HCT116 (cell line): ENCODE measurements around the gene CALN1. TPM values are rescaled to one million over a fixed set of nuclear protein-coding genes. Genes with fewer than 3 reads are reported as not detected.

Source experiments
- ATAC-seq: fragments of 200-7000 bp; cut with Tn5 transposase; 2 replicates; pipeline ENCODE4 v1.9.1; 2020; ENCODE audit warnings: mild to moderate bottlenecking, moderate library complexity
- BruUV-seq: library from RNA; stranded (reverse); fragments of 400-500 nt; replicated peaks from 2 replicates; lab custom pipeline; 2021; lab: Mats Ljungman, UMichigan
- CTCF ChIA-PET: fragments of 300-600 bp; sonication (Branson Sonifier 250); formaldehyde crosslinking; loops from one replicate; lab custom pipeline; 2021; ENCODE audit warnings: antibody characterized with exemption; lab: Charles Lee
- POLR2A ChIA-PET: fragments of 300-600, 350-600 bp; sonication (Branson Sonifier 250); formaldehyde crosslinking; loops from one replicate; lab custom pipeline; 2021; ENCODE audit warnings: antibody characterized with exemption; lab: Charles Lee
- RAD21 ChIA-PET, 2 experiments: fragments of 300-600 bp; sonication (Branson Sonifier 250); formaldehyde crosslinking; loops; one replicate each; lab custom pipeline; 2023; ENCODE audit warnings: low total read pairs in 2 of 2; ENCODE audit not compliant: uncharacterized antibody in 2 of 2, unreplicated experiment in 2 of 2, low non-redundant PET in 1 of 2; lab: Charles Lee
- DNase-seq: peaks from one replicate; pipeline ENCODE4 v3.0.0-alpha.2; 2010; ENCODE audit warnings: low read depth, low spot score
- H2AFZ ChIP-seq: fragments of 200-600 bp; shearing (Covaris generic), sonication (generic); 2 replicates; pipeline ENCODE4 v1.6.1; 2017; ENCODE audit warnings: low read depth, mixed run types, mixed read lengths, antibody characterized with exemption, low read length; ENCODE audit not compliant: poor library complexity, severe bottlenecking
- H3K27ac ChIP-seq: 2 replicates; pipeline ENCODE4 v1.5.1; 2012; ENCODE audit warnings: low read depth, low read length
- H3K27me3 ChIP-seq: fragments of 200-600 bp; sonication (generic); 2 replicates; pipeline ENCODE4 v1.6.1; 2016; ENCODE audit warnings: mixed run types, low read length, mixed read lengths; ENCODE audit not compliant: insufficient read depth
- H3K36me3 ChIP-seq, 2 experiments: fragments of 200-500 bp in 1 of 2; fragments of 200-600 bp in 1 of 2; sonication (Bioruptor generic) in 1 of 2; sonication (generic) in 1 of 2; 2 replicates each; pipeline versions ENCODE4 v1.5.1 to v1.6.1; 2014 to 2016; ENCODE audit warnings: low read length in 2 of 2, inconsistent platforms in 1 of 2, mixed read lengths in 1 of 2, mixed run types in 1 of 2; ENCODE audit not compliant: insufficient read depth in 2 of 2, control insufficient read depth in 1 of 2
- H3K4me1 ChIP-seq, 2 experiments: fragments of 200-600 bp in 1 of 2; sonication (generic) in 1 of 2; 2 replicates each; pipeline versions ENCODE4 v1.5.1 to v1.6.1; 2012 to 2017; ENCODE audit warnings: low read length in 2 of 2, inconsistent platforms in 1 of 2, mild to moderate bottlenecking in 1 of 2, mixed read lengths in 1 of 2, mixed run types in 1 of 2, moderate library complexity in 1 of 2; ENCODE audit not compliant: insufficient read depth in 2 of 2, control insufficient read depth in 1 of 2
- H3K4me2 ChIP-seq: fragments of 200-600 bp; sonication (generic); 2 replicates; pipeline ENCODE4 v1.6.1; 2017; ENCODE audit warnings: mixed run types, low read length, mixed read lengths
- H3K4me3 ChIP-seq, 2 experiments: fragments of 200-600 bp in 1 of 2; sonication (generic) in 1 of 2; replicated peaks in 1 of 2; 2 replicates each; pipeline ENCODE4 v1.5.1; 2011 to 2016; ENCODE audit warnings: low read length in 2 of 2, control low read depth in 1 of 2, low read depth in 1 of 2, mild to moderate bottlenecking in 1 of 2, mixed read lengths in 1 of 2, mixed run types in 1 of 2
- H3K79me2 ChIP-seq: fragments of 200-600 bp; sonication (generic); 2 replicates; pipeline ENCODE4 v1.6.1; 2017; ENCODE audit warnings: mild to moderate bottlenecking, mixed run types, low read length, moderate library complexity, mixed read lengths; ENCODE audit not compliant: insufficient read depth
- H3K9ac ChIP-seq: fragments of 200-600 bp; sonication (generic); 2 replicates; pipeline ENCODE4 v1.6.1; 2016; ENCODE audit warnings: low read length, mixed read lengths
- H3K9me2 ChIP-seq: fragments of 200-600 bp; sonication (generic), shearing (Covaris generic); 2 replicates; pipeline ENCODE4 v1.6.1; 2017; ENCODE audit warnings: mixed run types, mild to moderate bottlenecking, moderate library complexity; ENCODE audit not compliant: insufficient read depth
- H3K9me3 ChIP-seq, 2 experiments: fragments of 200-500 bp in 1 of 2; fragments of 200-600 bp in 1 of 2; sonication (Bioruptor generic) in 1 of 2; sonication (generic) in 1 of 2; 2 replicates each; pipeline ENCODE4 v1.6.1; 2014 to 2017; ENCODE audit warnings: low read length in 2 of 2, mixed read lengths in 2 of 2, inconsistent platforms in 1 of 2, low read depth in 1 of 2, mild to moderate bottlenecking in 1 of 2, mixed run types in 1 of 2, moderate library complexity in 1 of 2; ENCODE audit not compliant: control insufficient read depth in 1 of 2, insufficient read depth in 1 of 2
- H4K20me1 ChIP-seq: fragments of 200-600 bp; sonication (generic), shearing (Covaris generic); 2 replicates; pipeline ENCODE4 v1.6.1; 2017; ENCODE audit warnings: mixed run types, mild to moderate bottlenecking, moderate library complexity; ENCODE audit not compliant: insufficient read depth
- ATF3 ChIP-seq: IDR thresholded peaks from 2 replicates; pipeline ENCODE4 v1.6.1; 2012
- CBX3 ChIP-seq: IDR thresholded peaks from 2 replicates; pipeline ENCODE4 v1.6.1; 2012; ENCODE audit warnings: low read depth
- CEBPB ChIP-seq: IDR thresholded peaks from 2 replicates; pipeline ENCODE4 v1.6.1; 2012; ENCODE audit warnings: low read depth
- CTCF ChIP-seq, 3 experiments: fragments of 200-600 bp in 1 of 3; sonication (generic) in 1 of 3; IDR thresholded peaks in 2 of 3; conservative IDR thresholded peaks in 1 of 3; 2 replicates each; pipeline ENCODE4 v1.5.1; 2012 to 2017; ENCODE audit warnings: low read depth in 2 of 3, low read length in 2 of 3, antibody characterized with exemption in 1 of 3, borderline replicate concordance in 1 of 3, control low read depth in 1 of 3, mild to moderate bottlenecking in 1 of 3, mixed read lengths in 1 of 3, mixed run types in 1 of 3, moderate library complexity in 1 of 3; ENCODE audit not compliant: insufficient read depth in 1 of 3
- EGR1 ChIP-seq: IDR thresholded peaks from 2 replicates; pipeline ENCODE4 v1.6.1; 2012; ENCODE audit warnings: low read depth
- ELF1 ChIP-seq: IDR thresholded peaks from 2 replicates; pipeline ENCODE4 v1.6.1; 2012; ENCODE audit warnings: low read depth, borderline replicate concordance
- EZH2 ChIP-seq: fragments of 200-600 bp; sonication (generic); IDR thresholded peaks from 2 replicates; pipeline ENCODE4 v1.6.1; 2017; ENCODE audit warnings: antibody characterized with exemption, mixed run types
- EZH2phosphoT487 ChIP-seq: fragments of 200-600 bp; IDR thresholded peaks from 2 replicates; pipeline ENCODE4 v1.6.1; 2018; ENCODE audit warnings: antibody characterized with exemption, borderline replicate concordance
- FOSL1 ChIP-seq: IDR thresholded peaks from 2 replicates; pipeline ENCODE4 v1.6.1; 2012; ENCODE audit warnings: low read depth
- JUND ChIP-seq: IDR thresholded peaks from 2 replicates; pipeline ENCODE4 v1.6.1; 2012
- POLR2A ChIP-seq: IDR thresholded peaks from 2 replicates; pipeline ENCODE4 v1.7.0; 2011; ENCODE audit warnings: borderline replicate concordance; ENCODE audit not compliant: insufficient read depth, insufficient read length; ENCODE audit errors: extremely low read depth
- POLR2AphosphoS5 ChIP-seq: IDR thresholded peaks from 2 replicates; pipeline ENCODE4 v1.6.1; 2011; ENCODE audit warnings: mild to moderate bottlenecking, low read depth, low read length, moderate library complexity
- RAD21 ChIP-seq: IDR thresholded peaks from 2 replicates; pipeline ENCODE4 v1.6.1; 2012; ENCODE audit warnings: low read depth, mild to moderate bottlenecking
- SIN3A ChIP-seq: IDR thresholded peaks from 2 replicates; pipeline ENCODE4 v1.6.1; 2012; ENCODE audit warnings: low read depth
- SP1 ChIP-seq: IDR thresholded peaks from 2 replicates; pipeline ENCODE4 v1.6.1; 2012; ENCODE audit warnings: low read depth
- SRF ChIP-seq: IDR thresholded peaks from 2 replicates; pipeline ENCODE4 v1.6.1; 2012; ENCODE audit warnings: low read depth
- YY1 ChIP-seq: IDR thresholded peaks from 2 replicates; pipeline ENCODE4 v1.6.1; 2011; ENCODE audit warnings: low read length, low read depth, moderate library complexity, mild to moderate bottlenecking; ENCODE audit not compliant: insufficient replicate concordance; ENCODE audit errors: extremely low read depth
- ZNF274 ChIP-seq: fragments of 200-500 bp; sonication (Bioruptor generic); IDR thresholded peaks from 2 replicates; pipeline ENCODE4 v1.6.1; 2014; ENCODE audit warnings: mild to moderate bottlenecking, low read depth, low read length, inconsistent platforms
- intact Hi-C: fragments of 100-400 bp; cut with micrococcal nuclease; formaldehyde crosslinking; loops from 2 replicates; pipeline ENCODE4 v1.10.0; 2022
- total RNA-seq: library from RNA; stranded (reverse); gene quantifications from one replicate; pipeline ENCODE4 v1.2.1, GENCODE V29; 2021; ENCODE audit not compliant: unreplicated experiment
- TF ChIP-seq, protein P1 (sequence below): IDR thresholded peaks from 2 replicates; pipeline ENCODE4 v1.6.1; 2012; ENCODE audit warnings: low read depth
- TF ChIP-seq, protein P2 (sequence below): IDR thresholded peaks from 2 replicates; pipeline ENCODE4 v1.6.1; 2012

The CALN1 gene
- total RNA-seq, 1 experiment from 2014 or later, result 0.17 TPM

DNA sequence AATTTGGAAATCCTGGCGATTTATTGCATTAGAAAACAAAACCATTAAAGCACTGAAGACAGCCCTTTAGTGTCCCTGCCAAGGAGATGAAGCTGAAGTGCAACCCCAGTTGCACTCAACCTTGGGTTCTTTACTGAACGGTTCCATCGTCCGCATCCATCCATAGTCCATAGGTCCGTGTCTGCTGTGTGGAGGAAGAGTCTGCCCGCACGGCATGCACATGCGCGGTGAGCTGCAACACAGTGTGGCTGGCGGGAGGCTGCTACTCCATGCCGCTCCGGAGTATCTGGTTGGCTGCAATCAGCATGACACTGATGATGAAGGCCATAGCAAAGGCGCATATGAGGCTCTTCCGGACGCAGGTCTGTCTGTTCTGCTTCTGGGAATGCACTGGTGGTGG, 624.6 kb downstream of the CALN1 start:
- no peak for DNase-seq
- no peak overlapping the region for H2AFZ ChIP-seq
- H3K79me2 ChIP-seq, result no peaks in the 10 kb centered on the region
- no peaks in the 10 kb centered on the region for H4K20me1 ChIP-seq
- H3K4me3 ChIP-seq, result no peak overlapping the region
- no peaks in the 10 kb centered on the region for H3K9me2 ChIP-seq
- ATAC-seq, result no peak
- RAD21 ChIA-PET, result no interaction called here
- H3K4me2 ChIP-seq, result no peak overlapping the region
- no peak overlapping the region for H3K9ac ChIP-seq
- H3K9me3 ChIP-seq, result peaks cover 11 to 18% of the 10 kb centered on the region in 2 experiments; a peak in 2 of 4 replicates
- H3K36me3 ChIP-seq, result no peaks in the 10 kb centered on the region
- BruUV-seq, result no TSS peak
- POLR2A ChIA-PET, result no interaction called here
- H3K27me3 ChIP-seq, result no peaks in the 10 kb centered on the region
- TF ChIP-seq POLR2A (no peak), FOSL1 (no peak), RAD21 (no peak), EZH2phosphoT487 (no peak), CTCF (IDR thresholded peaks at IDR 0.05 in 2 of 3, conservative IDR thresholded peaks at IDR 0.05 in 1 of 3; ENCODE audit: borderline replicate concordance in 1 of 3, insufficient read depth in 1 of 3, low read depth in 2 of 3, low read length in 2 of 3) (no peak), SRF (no peak), POLR2AphosphoS5 (no peak), ATF3 (no peak), EZH2 (no peak), ZNF274 (no peak), SIN3A (no peak), YY1 (no peak), ELF1 (no peak), SP1 (no peak), EGR1 (no peak), CEBPB (no peak), CBX3 (no peak), JUND (no peak)
- TF ChIP-seq, protein P1, sequence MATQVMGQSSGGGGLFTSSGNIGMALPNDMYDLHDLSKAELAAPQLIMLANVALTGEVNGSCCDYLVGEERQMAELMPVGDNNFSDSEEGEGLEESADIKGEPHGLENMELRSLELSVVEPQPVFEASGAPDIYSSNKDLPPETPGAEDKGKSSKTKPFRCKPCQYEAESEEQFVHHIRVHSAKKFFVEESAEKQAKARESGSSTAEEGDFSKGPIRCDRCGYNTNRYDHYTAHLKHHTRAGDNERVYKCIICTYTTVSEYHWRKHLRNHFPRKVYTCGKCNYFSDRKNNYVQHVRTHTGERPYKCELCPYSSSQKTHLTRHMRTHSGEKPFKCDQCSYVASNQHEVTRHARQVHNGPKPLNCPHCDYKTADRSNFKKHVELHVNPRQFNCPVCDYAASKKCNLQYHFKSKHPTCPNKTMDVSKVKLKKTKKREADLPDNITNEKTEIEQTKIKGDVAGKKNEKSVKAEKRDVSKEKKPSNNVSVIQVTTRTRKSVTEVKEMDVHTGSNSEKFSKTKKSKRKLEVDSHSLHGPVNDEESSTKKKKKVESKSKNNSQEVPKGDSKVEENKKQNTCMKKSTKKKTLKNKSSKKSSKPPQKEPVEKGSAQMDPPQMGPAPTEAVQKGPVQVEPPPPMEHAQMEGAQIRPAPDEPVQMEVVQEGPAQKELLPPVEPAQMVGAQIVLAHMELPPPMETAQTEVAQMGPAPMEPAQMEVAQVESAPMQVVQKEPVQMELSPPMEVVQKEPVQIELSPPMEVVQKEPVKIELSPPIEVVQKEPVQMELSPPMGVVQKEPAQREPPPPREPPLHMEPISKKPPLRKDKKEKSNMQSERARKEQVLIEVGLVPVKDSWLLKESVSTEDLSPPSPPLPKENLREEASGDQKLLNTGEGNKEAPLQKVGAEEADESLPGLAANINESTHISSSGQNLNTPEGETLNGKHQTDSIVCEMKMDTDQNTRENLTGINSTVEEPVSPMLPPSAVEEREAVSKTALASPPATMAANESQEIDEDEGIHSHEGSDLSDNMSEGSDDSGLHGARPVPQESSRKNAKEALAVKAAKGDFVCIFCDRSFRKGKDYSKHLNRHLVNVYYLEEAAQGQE, result no peak
- TF ChIP-seq, protein P2, sequence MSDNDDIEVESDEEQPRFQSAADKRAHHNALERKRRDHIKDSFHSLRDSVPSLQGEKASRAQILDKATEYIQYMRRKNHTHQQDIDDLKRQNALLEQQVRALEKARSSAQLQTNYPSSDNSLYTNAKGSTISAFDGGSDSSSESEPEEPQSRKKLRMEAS, result no peak
- TF ChIP-seq, all 23 proteins: peak for 0
- CTCF ChIA-PET, result no interaction called here
- H3K4me1 ChIP-seq, result no peaks in the 10 kb centered on the region
- intact Hi-C loops, result no loop called here
- no peak overlapping the region for H3K27ac ChIP-seq
